ENCODE data around the gene ALG12.

ALG12 gene

GRCh38 chr22:49897015-49897684 is 21.1 kb downstream of the ALG12 start:
- H3K27ac ChIP-seq (ENCODE audit: low read length): no peak overlapping the region
- H3K79me2 ChIP-seq (ENCODE audit: low read length): no peaks in the 10 kb centered on the region
- no peak overlapping the region for H3K4me2 ChIP-seq (ENCODE audit: low read depth, low read length)
- H4K20me1 ChIP-seq (ENCODE audit: insufficient read depth, low read length): no peaks in the 10 kb centered on the region
- H3F3A ChIP-seq (ENCODE audit: insufficient read depth, low read length): no peaks in the 10 kb centered on the region
- H3K27me3 ChIP-seq (replicated peaks; ENCODE audit: insufficient read depth, low read length): no peaks in the 10 kb centered on the region
- no peak overlapping the region for H2AFZ ChIP-seq (ENCODE audit: low read length)
- TF ChIP-seq EZH2phosphoT487 (IDR thresholded peaks at IDR 0.05; ENCODE audit: low read length): no peak
- no peak for TF ChIP-seq EZH2 (optimal IDR thresholded peaks at IDR 0.05; ENCODE audit: low read depth, low read length)
- TF ChIP-seq CTCF (IDR thresholded peaks at IDR 0.05; ENCODE audit: low read length): no peak
- H3K4me3 ChIP-seq (ENCODE audit: low read length): no peak overlapping the region
- H3K9ac ChIP-seq (ENCODE audit: low read length): no peak overlapping the region
- no peaks in the 10 kb centered on the region for H3K4me1 ChIP-seq (ENCODE audit: low read length)
- H3K9me3 ChIP-seq (replicated peaks; ENCODE audit: insufficient read depth, low read length): no peaks in the 10 kb centered on the region
- no peaks in the 10 kb centered on the region for H3K36me3 ChIP-seq (replicated peaks; ENCODE audit: insufficient read depth, low read length)
- no peaks in the 10 kb centered on the region for H3K9me2 ChIP-seq (replicated peaks; ENCODE audit: insufficient read depth, low read length)
- no peak for DNase-seq

- H3K9me3 ChIP-seq (replicated peaks; ENCODE audit: insufficient read depth, low read length): no peaks in the 10 kb centered on the region
- H3K9me2 ChIP-seq (replicated peaks; ENCODE audit: insufficient read depth, low read length): no peaks in the 10 kb centered on the region
- no peaks in the 10 kb centered on the region for H4K20me1 ChIP-seq (ENCODE audit: insufficient read depth, low read length)
- no peak overlapping the region for H3K9ac ChIP-seq (ENCODE audit: low read length)
- no peak overlapping the region for H3K4me3 ChIP-seq (ENCODE audit: low read length)
- H3F3A ChIP-seq (ENCODE audit: insufficient read depth, low read length): no peaks in the 10 kb centered on the region
- no peak overlapping the region for H3K4me2 ChIP-seq (ENCODE audit: low read depth, low read length)
- H3K36me3 ChIP-seq (replicated peaks; ENCODE audit: insufficient read depth, low read length): no peaks in the 10 kb centered on the region
- no peak for TF ChIP-seq EZH2 (optimal IDR thresholded peaks at IDR 0.05; ENCODE audit: low read depth, low read length)
- H3K79me2 ChIP-seq (ENCODE audit: low read length): no peaks in the 10 kb centered on the region
- H3K27ac ChIP-seq (ENCODE audit: low read length): no peak overlapping the region
- no peak for DNase-seq
- H3K4me1 ChIP-seq (ENCODE audit: low read length): no peaks in the 10 kb centered on the region
- no peak overlapping the region for H2AFZ ChIP-seq (ENCODE audit: low read length)
- H3K27me3 ChIP-seq (replicated peaks; ENCODE audit: insufficient read depth, low read length): no peaks in the 10 kb centered on the region
These were observed 22.0 kb downstream of the ALG12 start for GRCh38 chr22:49896201-49896600.

DNA sequence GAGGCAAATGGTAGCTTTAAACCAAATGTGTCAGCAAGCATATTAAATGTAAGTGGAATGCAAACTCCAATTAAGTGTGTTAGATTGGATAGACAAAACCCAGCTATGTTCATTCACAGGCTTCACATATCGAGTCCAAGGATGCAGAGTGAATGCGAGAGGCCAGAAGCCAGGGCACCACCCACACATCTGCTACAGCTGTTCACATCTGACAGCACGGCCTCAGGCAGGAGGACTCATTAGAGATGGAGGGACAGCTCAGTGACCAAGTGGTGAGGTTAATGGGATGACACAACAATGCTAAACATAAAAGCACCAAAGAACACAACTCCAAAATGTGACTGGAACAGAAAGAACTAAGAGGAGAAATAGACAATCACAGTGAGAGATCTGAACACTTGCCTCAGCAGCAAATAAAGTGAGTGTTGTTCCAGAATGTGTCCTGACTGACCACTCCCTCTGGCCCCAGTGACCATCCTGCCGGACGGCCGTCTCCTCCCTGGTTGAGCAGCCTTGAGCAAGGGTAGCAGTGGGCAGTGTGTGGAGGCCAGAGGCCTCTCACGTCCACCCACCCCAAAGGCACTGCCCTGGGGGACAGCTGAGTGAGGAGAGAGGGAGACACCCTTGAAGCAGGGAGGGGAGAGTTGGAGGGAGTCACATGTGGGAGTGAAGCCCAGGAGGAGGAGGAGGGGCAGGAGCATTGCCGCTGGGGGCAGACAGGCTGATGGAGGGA is 23.8 kb downstream of the ALG12 start:
- no peak overlapping the region for H3K27ac ChIP-seq (ENCODE audit: low read length)
- no peaks in the 10 kb centered on the region for H4K20me1 ChIP-seq (ENCODE audit: insufficient read depth, low read length)
- no peaks in the 10 kb centered on the region for H3K36me3 ChIP-seq (replicated peaks; ENCODE audit: insufficient read depth, low read length)
- DNase-seq: no peak
- no peak overlapping the region for H3K4me3 ChIP-seq (ENCODE audit: low read length)
- 0 out of 2 replicates have a peak, but pooled peaks cover 2% of the 10 kb centered on the region for H3K79me2 ChIP-seq (ENCODE audit: low read length)
- TF ChIP-seq EZH2phosphoT487 (IDR thresholded peaks at IDR 0.05; ENCODE audit: low read length) (no peak), CTCF (IDR thresholded peaks at IDR 0.05; ENCODE audit: low read length) (no peak), EZH2 (optimal IDR thresholded peaks at IDR 0.05; ENCODE audit: low read depth, low read length) (no peak)
- H3K9me2 ChIP-seq (replicated peaks; ENCODE audit: insufficient read depth, low read length): no peaks in the 10 kb centered on the region
- H3K9me3 ChIP-seq (replicated peaks; ENCODE audit: insufficient read depth, low read length): no peaks in the 10 kb centered on the region
- H3K27me3 ChIP-seq (replicated peaks; ENCODE audit: insufficient read depth, low read length): no peaks in the 10 kb centered on the region
- H3K4me1 ChIP-seq (ENCODE audit: low read length): no peaks in the 10 kb centered on the region
- H3K4me2 ChIP-seq (ENCODE audit: low read depth, low read length): no peak overlapping the region
- no peaks in the 10 kb centered on the region for H3F3A ChIP-seq (ENCODE audit: insufficient read depth, low read length)
- no peak overlapping the region for H2AFZ ChIP-seq (ENCODE audit: low read length)
- H3K9ac ChIP-seq (ENCODE audit: low read length): no peak overlapping the region

GRCh38 chr22:49893025-49893424 is 25.2 kb downstream of the ALG12 start:
- Histone ChIP-seq H3K4me1 (ENCODE audit: low read length) (no peaks in the 10 kb centered on the region), H3F3A (ENCODE audit: insufficient read depth, low read length) (no peaks in the 10 kb centered on the region), H3K27me3 (replicated peaks; ENCODE audit: insufficient read depth, low read length) (no peaks in the 10 kb centered on the region), H3K27ac (ENCODE audit: low read length) (no peak overlapping the region), H3K4me2 (ENCODE audit: low read depth, low read length) (no peak overlapping the region), H4K20me1 (ENCODE audit: insufficient read depth, low read length) (no peaks in the 10 kb centered on the region), H3K4me3 (ENCODE audit: low read length) (no peak overlapping the region), H3K9me3 (replicated peaks; ENCODE audit: insufficient read depth, low read length) (no peaks in the 10 kb centered on the region), H3K9ac (ENCODE audit: low read length) (no peak overlapping the region), H3K79me2 (ENCODE audit: low read length) (peaks cover 11% of the 10 kb centered on the region), H3K9me2 (replicated peaks; ENCODE audit: insufficient read depth, low read length) (no peaks in the 10 kb centered on the region), H2AFZ (ENCODE audit: low read length) (no peak overlapping the region), H3K36me3 (replicated peaks; ENCODE audit: insufficient read depth, low read length) (no peaks in the 10 kb centered on the region)
- TF ChIP-seq EZH2 (optimal IDR thresholded peaks at IDR 0.05; ENCODE audit: low read depth, low read length) (no peak), EZH2phosphoT487 (IDR thresholded peaks at IDR 0.05; ENCODE audit: low read length) (no peak), CTCF (IDR thresholded peaks at IDR 0.05; ENCODE audit: low read length) (no peak)
- no peak for DNase-seq
